GM23338 (cell line): ENCODE data around the gene ZNF821.

Experiments
- CREB1 ChIP-seq: fragments of 250-450 bp; sonication (Bioruptor Pico); IDR thresholded peaks from 2 replicates; pipeline ENCODE4 v1.5.0; 2020; ENCODE audit warnings: low read depth, mild to moderate bottlenecking, moderate library complexity
- EZH2 ChIP-seq: fragments of 200-600 bp; sonication (generic); IDR thresholded peaks from one replicate; pipeline ENCODE4 v1.8.0; 2017; ENCODE audit warnings: antibody characterized with exemption, mild to moderate bottlenecking, low read depth; ENCODE audit not compliant: unreplicated experiment
- EZH2phosphoT487 ChIP-seq: fragments of 200-600 bp; sonication (generic); IDR thresholded peaks from one replicate; pipeline ENCODE4 v1.8.1; 2018; ENCODE audit warnings: antibody characterized with exemption; ENCODE audit not compliant: unreplicated experiment
- JUNB ChIP-seq: IDR thresholded peaks from one replicate; pipeline ENCODE4 v1.6.1; 2016; ENCODE audit warnings: antibody characterized with exemption; ENCODE audit not compliant: unreplicated experiment
- NANOG ChIP-seq: IDR thresholded peaks from 2 replicates; pipeline ENCODE4 v1.6.1; 2016; ENCODE audit warnings: antibody characterized with exemption, borderline replicate concordance
- POLR2AphosphoS5 ChIP-seq: IDR thresholded peaks from 2 replicates; pipeline ENCODE4 v1.6.1; 2016; ENCODE audit warnings: antibody characterized with exemption, low read depth
- STAT1 ChIP-seq: IDR thresholded peaks from one replicate; pipeline ENCODE4 v1.6.1; 2016; ENCODE audit warnings: antibody characterized with exemption; ENCODE audit not compliant: unreplicated experiment
- ZNF114 ChIP-seq: fragments of 250-450 bp; sonication (Bioruptor Pico); IDR thresholded peaks from 2 replicates; pipeline ENCODE4 v1.5.0; 2020; ENCODE audit warnings: mild to moderate bottlenecking, moderate library complexity
- ZNF331 ChIP-seq: fragments of 250-450 bp; sonication (Bioruptor Pico); IDR thresholded peaks from 2 replicates; pipeline ENCODE4 v1.5.0; 2020; ENCODE audit warnings: low read depth, mild to moderate bottlenecking, moderate library complexity
- TF ChIP-seq, protein P1 (sequence below), 2 experiments: fragments of 200-600 bp in 1 of 2; sonication (generic) in 1 of 2; conservative IDR thresholded peaks; 2 replicates each; pipeline versions ENCODE4 v1.5.1 to v1.6.1; 2016 to 2017; ENCODE audit warnings: antibody characterized with exemption in 2 of 2, low read depth in 2 of 2, mild to moderate bottlenecking in 2 of 2, moderate library complexity in 1 of 2
- TF ChIP-seq, protein P2 (sequence below): IDR thresholded peaks from one replicate; pipeline ENCODE4 v1.6.1; 2018; ENCODE audit warnings: antibody characterized with exemption; ENCODE audit not compliant: unreplicated experiment
- TF ChIP-seq, protein P3 (sequence below): IDR thresholded peaks from 2 replicates; pipeline ENCODE4 v1.6.1; 2016; ENCODE audit warnings: antibody characterized with exemption
- TF ChIP-seq, protein P4 (sequence below): fragments of 250-450 bp; sonication (Bioruptor Pico); IDR thresholded peaks from 2 replicates; pipeline ENCODE4 v1.5.0; 2020; ENCODE audit warnings: mild to moderate bottlenecking, moderate library complexity

DNA sequence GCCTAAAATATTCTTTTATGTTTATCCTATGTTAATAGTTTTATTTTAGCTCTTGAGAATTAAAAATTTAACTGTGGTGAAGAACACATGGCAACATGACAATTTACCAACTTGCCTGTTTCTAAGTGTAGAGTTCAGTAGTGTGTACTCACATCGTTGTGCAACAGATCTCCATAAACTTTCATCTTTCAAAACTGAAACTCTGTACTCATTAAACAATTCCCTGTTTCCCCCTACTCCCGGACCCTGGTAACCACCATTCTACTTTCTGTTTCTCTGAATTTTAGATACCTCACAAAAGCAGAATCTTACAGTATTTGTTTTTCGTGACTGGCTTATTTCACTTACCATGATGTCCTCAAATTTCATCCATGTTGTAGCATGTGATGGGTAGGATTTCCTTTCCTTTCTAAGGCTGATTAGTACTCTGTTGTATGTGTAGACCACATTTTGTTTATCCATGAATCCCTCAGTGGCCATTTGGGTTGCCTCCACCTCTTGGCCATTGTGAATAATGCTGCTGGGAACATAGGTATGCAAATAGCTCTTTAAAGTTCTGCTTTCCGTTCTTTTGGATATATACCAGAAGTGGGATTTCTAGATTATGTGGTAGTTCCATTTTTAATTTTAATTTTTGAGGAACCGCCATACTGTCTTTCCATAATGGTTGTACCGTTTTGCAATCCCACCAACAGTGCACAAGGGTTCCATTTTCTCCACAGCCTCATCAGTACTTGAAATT is 28.7 kb upstream of the ZNF821 start:
- TF ChIP-seq, protein P1, sequence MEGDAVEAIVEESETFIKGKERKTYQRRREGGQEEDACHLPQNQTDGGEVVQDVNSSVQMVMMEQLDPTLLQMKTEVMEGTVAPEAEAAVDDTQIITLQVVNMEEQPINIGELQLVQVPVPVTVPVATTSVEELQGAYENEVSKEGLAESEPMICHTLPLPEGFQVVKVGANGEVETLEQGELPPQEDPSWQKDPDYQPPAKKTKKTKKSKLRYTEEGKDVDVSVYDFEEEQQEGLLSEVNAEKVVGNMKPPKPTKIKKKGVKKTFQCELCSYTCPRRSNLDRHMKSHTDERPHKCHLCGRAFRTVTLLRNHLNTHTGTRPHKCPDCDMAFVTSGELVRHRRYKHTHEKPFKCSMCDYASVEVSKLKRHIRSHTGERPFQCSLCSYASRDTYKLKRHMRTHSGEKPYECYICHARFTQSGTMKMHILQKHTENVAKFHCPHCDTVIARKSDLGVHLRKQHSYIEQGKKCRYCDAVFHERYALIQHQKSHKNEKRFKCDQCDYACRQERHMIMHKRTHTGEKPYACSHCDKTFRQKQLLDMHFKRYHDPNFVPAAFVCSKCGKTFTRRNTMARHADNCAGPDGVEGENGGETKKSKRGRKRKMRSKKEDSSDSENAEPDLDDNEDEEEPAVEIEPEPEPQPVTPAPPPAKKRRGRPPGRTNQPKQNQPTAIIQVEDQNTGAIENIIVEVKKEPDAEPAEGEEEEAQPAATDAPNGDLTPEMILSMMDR (conservative IDR thresholded peaks at IDR 0.05; ENCODE audit: low read depth in 2 of 2), result no peak
- TF ChIP-seq EZH2, result no peak
- TF ChIP-seq, protein P2, sequence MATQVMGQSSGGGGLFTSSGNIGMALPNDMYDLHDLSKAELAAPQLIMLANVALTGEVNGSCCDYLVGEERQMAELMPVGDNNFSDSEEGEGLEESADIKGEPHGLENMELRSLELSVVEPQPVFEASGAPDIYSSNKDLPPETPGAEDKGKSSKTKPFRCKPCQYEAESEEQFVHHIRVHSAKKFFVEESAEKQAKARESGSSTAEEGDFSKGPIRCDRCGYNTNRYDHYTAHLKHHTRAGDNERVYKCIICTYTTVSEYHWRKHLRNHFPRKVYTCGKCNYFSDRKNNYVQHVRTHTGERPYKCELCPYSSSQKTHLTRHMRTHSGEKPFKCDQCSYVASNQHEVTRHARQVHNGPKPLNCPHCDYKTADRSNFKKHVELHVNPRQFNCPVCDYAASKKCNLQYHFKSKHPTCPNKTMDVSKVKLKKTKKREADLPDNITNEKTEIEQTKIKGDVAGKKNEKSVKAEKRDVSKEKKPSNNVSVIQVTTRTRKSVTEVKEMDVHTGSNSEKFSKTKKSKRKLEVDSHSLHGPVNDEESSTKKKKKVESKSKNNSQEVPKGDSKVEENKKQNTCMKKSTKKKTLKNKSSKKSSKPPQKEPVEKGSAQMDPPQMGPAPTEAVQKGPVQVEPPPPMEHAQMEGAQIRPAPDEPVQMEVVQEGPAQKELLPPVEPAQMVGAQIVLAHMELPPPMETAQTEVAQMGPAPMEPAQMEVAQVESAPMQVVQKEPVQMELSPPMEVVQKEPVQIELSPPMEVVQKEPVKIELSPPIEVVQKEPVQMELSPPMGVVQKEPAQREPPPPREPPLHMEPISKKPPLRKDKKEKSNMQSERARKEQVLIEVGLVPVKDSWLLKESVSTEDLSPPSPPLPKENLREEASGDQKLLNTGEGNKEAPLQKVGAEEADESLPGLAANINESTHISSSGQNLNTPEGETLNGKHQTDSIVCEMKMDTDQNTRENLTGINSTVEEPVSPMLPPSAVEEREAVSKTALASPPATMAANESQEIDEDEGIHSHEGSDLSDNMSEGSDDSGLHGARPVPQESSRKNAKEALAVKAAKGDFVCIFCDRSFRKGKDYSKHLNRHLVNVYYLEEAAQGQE, result no peak
- no peak for TF ChIP-seq JUNB
- no peak for TF ChIP-seq CREB1
- TF ChIP-seq POLR2AphosphoS5, result no peak
- TF ChIP-seq EZH2phosphoT487, result no peak
- TF ChIP-seq, protein P3, sequence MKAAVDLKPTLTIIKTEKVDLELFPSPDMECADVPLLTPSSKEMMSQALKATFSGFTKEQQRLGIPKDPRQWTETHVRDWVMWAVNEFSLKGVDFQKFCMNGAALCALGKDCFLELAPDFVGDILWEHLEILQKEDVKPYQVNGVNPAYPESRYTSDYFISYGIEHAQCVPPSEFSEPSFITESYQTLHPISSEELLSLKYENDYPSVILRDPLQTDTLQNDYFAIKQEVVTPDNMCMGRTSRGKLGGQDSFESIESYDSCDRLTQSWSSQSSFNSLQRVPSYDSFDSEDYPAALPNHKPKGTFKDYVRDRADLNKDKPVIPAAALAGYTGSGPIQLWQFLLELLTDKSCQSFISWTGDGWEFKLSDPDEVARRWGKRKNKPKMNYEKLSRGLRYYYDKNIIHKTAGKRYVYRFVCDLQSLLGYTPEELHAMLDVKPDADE, result no peak
- TF ChIP-seq, protein P4, sequence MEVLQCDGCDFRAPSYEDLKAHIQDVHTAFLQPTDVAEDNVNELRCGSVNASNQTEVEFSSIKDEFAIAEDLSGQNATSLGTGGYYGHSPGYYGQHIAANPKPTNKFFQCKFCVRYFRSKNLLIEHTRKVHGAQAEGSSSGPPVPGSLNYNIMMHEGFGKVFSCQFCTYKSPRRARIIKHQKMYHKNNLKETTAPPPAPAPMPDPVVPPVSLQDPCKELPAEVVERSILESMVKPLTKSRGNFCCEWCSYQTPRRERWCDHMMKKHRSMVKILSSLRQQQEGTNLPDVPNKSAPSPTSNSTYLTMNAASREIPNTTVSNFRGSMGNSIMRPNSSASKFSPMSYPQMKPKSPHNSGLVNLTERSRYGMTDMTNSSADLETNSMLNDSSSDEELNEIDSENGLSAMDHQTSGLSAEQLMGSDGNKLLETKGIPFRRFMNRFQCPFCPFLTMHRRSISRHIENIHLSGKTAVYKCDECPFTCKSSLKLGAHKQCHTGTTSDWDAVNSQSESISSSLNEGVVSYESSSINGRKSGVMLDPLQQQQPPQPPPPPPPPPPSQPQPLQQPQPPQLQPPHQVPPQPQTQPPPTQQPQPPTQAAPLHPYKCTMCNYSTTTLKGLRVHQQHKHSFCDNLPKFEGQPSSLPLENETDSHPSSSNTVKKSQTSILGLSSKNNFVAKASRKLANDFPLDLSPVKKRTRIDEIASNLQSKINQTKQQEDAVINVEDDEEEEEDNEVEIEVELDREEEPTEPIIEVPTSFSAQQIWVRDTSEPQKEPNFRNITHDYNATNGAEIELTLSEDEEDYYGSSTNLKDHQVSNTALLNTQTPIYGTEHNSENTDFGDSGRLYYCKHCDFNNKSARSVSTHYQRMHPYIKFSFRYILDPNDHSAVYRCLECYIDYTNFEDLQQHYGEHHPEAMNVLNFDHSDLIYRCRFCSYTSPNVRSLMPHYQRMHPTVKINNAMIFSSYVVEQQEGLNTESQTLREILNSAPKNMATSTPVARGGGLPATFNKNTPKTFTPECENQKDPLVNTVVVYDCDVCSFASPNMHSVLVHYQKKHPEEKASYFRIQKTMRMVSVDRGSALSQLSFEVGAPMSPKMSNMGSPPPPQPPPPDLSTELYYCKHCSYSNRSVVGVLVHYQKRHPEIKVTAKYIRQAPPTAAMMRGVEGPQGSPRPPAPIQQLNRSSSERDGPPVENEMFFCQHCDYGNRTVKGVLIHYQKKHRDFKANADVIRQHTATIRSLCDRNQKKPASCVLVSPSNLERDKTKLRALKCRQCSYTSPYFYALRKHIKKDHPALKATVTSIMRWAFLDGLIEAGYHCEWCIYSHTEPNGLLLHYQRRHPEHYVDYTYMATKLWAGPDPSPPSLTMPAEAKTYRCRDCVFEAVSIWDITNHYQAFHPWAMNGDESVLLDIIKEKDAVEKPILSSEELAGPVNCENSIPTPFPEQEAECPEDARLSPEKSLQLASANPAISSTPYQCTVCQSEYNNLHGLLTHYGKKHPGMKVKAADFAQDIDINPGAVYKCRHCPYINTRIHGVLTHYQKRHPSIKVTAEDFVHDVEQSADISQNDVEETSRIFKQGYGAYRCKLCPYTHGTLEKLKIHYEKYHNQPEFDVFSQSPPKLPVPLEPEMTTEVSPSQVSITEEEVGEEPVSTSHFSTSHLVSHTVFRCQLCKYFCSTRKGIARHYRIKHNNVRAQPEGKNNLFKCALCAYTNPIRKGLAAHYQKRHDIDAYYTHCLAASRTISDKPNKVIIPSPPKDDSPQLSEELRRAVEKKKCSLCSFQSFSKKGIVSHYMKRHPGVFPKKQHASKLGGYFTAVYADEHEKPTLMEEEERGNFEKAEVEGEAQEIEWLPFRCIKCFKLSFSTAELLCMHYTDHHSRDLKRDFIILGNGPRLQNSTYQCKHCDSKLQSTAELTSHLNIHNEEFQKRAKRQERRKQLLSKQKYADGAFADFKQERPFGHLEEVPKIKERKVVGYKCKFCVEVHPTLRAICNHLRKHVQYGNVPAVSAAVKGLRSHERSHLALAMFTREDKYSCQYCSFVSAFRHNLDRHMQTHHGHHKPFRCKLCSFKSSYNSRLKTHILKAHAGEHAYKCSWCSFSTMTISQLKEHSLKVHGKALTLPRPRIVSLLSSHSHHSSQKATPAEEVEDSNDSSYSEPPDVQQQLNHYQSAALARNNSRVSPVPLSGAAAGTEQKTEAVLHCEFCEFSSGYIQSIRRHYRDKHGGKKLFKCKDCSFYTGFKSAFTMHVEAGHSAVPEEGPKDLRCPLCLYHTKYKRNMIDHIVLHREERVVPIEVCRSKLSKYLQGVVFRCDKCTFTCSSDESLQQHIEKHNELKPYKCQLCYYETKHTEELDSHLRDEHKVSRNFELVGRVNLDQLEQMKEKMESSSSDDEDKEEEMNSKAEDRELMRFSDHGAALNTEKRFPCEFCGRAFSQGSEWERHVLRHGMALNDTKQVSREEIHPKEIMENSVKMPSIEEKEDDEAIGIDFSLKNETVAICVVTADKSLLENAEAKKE (CRISPR knock-in tag), result no peak
- no peak for TF ChIP-seq ZNF114 (CRISPR knock-in tag)
- no peak for TF ChIP-seq ZNF331 (CRISPR knock-in tag)
- no peak for TF ChIP-seq NANOG
- no peak for TF ChIP-seq STAT1
